Measurements from ENCODE around the gene UGT2B10.
A peak's percentile ranks its signal among the peaks of the same experiment; 100 is the strongest.

UGT2B10 gene

DNA sequence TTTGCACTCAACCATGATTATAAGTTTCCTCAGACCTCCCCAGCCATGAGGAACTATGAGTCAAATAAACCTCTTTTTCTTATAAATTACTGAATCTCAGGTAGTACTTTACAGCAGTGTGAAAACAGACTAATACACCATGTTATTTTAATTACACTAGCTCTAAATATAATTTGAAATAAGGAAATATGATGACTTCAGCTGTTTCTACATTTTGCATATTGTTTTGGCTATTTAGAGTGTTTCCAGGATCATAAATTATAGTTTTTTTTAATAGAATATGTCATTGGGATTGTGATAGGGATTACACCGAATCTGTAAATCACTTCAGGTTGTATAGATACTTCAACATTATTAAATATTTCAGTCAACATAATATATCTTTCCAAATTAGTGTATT lies 43.9 kb downstream of the UGT2B10 start:
- no peak for DNase-seq (ENCODE audit: low read depth)
- no peak overlapping the region for H3K4me3 ChIP-seq (ENCODE audit: low read length)
- TF ChIP-seq CTCF (IDR thresholded peaks at IDR 0.05; ENCODE audit: insufficient read depth, low read depth, low read length, missing control alignments) = no peak

GRCh38 chr4:68861057-68861456 lies 45.3 kb downstream of the UGT2B10 start:
- H3K4me3 ChIP-seq (ENCODE audit: low read length) = no peak overlapping the region
- no peak for TF ChIP-seq CTCF (IDR thresholded peaks at IDR 0.05; ENCODE audit: insufficient read depth, low read depth, low read length, missing control alignments)
- no peak for DNase-seq (ENCODE audit: low read depth)

- no peak for TF ChIP-seq CTCF (IDR thresholded peaks at IDR 0.05; ENCODE audit: insufficient read depth, low read depth, low read length, missing control alignments)
- DNase-seq (ENCODE audit: low read depth) = peak; percentile 83
- H3K4me3 ChIP-seq (ENCODE audit: low read length) = no peak overlapping the region
Measured at GRCh38 chr4:68864438-68865187, 48.8 kb downstream of the UGT2B10 start.

DNA sequence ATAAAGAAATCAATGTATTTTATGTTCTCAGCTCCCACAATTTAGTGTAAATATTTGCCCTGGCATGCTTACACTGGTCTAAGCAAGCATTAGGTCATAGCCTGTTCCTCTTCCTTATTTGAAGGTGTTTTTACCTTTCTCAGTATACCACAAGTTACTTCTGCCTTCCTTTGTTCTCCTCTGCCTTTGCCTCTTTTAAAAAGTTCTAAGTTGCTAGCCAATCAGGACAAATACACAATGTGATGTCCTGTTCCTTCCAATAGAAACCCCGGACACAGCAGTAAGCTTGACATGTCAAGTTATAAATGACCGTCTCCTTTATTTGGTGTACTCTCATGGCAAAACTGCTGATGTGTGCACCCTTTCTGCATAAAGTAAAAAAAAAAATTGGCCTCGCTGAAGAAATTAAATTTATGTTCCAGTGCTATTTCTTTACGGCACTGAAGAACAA lies 49.4 kb downstream of the UGT2B10 start:
- no peak for TF ChIP-seq CTCF (IDR thresholded peaks at IDR 0.05; ENCODE audit: insufficient read depth, low read depth, low read length, missing control alignments)
- no peak overlapping the region for H3K4me3 ChIP-seq (ENCODE audit: low read length)

GRCh38 chr4:68865760-68866159 lies 50.0 kb downstream of the UGT2B10 start:
- no peak for DNase-seq (ENCODE audit: low read depth)
- no peak overlapping the region for H3K4me3 ChIP-seq (ENCODE audit: low read length)
- no peak for TF ChIP-seq CTCF (IDR thresholded peaks at IDR 0.05; ENCODE audit: insufficient read depth, low read depth, low read length, missing control alignments)

More for the DNA sequence above, 49.4 kb downstream of the UGT2B10 start:
- peak; percentile 55 for DNase-seq (ENCODE audit: low read depth)

DNA sequence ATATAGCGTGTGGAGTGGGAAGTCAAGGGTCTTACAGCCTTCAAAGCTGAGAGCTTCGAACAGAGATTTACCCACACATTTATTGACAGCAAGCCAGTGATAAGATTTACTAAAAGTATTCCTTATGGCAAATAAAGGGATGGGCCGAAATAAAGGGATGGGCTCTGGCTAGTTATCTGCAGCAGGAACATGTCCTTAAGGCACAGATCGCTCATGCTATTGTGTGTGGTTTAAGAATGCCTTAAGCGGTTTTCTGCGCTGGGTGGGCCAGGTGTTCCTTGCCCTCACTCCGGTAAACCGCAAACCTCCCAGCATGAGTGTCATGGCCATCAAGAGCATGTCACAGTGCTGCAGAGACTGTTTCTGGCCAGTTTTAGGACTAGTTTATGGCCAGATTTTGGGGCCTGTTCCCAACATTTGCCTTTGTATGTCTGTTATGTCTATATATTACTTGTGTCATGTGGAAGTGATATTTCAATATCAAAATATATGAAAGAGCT lies 53.5 kb downstream of the UGT2B10 start:
- no peak overlapping the region for H3K4me3 ChIP-seq (ENCODE audit: low read length)
- DNase-seq (ENCODE audit: low read depth) = no peak
- TF ChIP-seq CTCF (IDR thresholded peaks at IDR 0.05; ENCODE audit: insufficient read depth, low read depth, low read length, missing control alignments) = no peak

Data from epithelial cell of esophagus (primary cell).